Keratinocyte (primary cell): Measurements from ENCODE around the gene ZNF280C. TPM values are rescaled to one million over a fixed set of nuclear protein-coding genes. Genes with fewer than 3 reads are reported as not detected.
A peak's percentile ranks its signal among the peaks of the same experiment; 100 is the strongest.

Experiments
- DNase-seq: peaks from one replicate; pipeline ENCODE4 v3.0.0-alpha.2; 2011; ENCODE audit warnings: low read depth, missing footprints, low spot score
- FAIRE-seq: peaks from 2 replicates; lab custom pipeline; 2011; peaks lifted over from hg19 to GRCh38; lab: Jason Lieb, UNC
- H2AFZ ChIP-seq: 2 replicates; pipeline ENCODE4 v1.6.0; 2012; ENCODE audit warnings: low read length, control low read depth, inconsistent platforms; ENCODE audit not compliant: control insufficient read depth
- H3K27ac ChIP-seq: 2 replicates; pipeline ENCODE4 v1.5.1; 2011; ENCODE audit warnings: low read length; ENCODE audit not compliant: control insufficient read depth, insufficient read depth
- H3K27me3 ChIP-seq: 3 replicates; pipeline ENCODE4 v1.6.0; 2011; ENCODE audit warnings: low read length; ENCODE audit not compliant: control insufficient read depth, insufficient read depth; ENCODE audit errors: extremely low read depth
- H3K36me3 ChIP-seq, 2 experiments: 2 replicates in 1 of 2; 3 replicates in 1 of 2; pipeline ENCODE4 v1.5.1; 2011; ENCODE audit warnings: low read length in 2 of 2, mild to moderate bottlenecking in 1 of 2; ENCODE audit not compliant: control insufficient read depth in 2 of 2, insufficient read depth in 2 of 2; ENCODE audit errors: extremely low read depth in 1 of 2
- H3K4me1 ChIP-seq: 3 replicates; pipeline ENCODE4 v1.5.1; 2011; ENCODE audit warnings: low read length; ENCODE audit not compliant: control insufficient read depth, insufficient read depth; ENCODE audit errors: extremely low read depth
- H3K4me2 ChIP-seq: 3 replicates; pipeline ENCODE4 v1.6.0; 2011; ENCODE audit warnings: low read depth, low read length; ENCODE audit not compliant: control insufficient read depth, insufficient read depth; ENCODE audit errors: extremely low read depth
- H3K4me3 ChIP-seq, 3 experiments: fragments of 200-600 bp in 1 of 3; sonication (generic) in 1 of 3; 2 replicates in 2 of 3; 3 replicates in 1 of 3; pipeline ENCODE4 v1.5.1; 2011 to 2016; ENCODE audit warnings: low read length in 3 of 3, mild to moderate bottlenecking in 3 of 3, control low read depth in 2 of 3, inconsistent platforms in 1 of 3, low read depth in 1 of 3, mixed read lengths in 1 of 3, mixed run types in 1 of 3, moderate library complexity in 1 of 3; ENCODE audit not compliant: control insufficient read depth in 2 of 3, insufficient read depth in 2 of 3; ENCODE audit errors: extremely low read depth in 1 of 3
- H3K79me2 ChIP-seq: 2 replicates; pipeline ENCODE4 v1.6.0; 2012; ENCODE audit warnings: low read length; ENCODE audit not compliant: control insufficient read depth, insufficient read depth
- H3K9ac ChIP-seq: 3 replicates; pipeline ENCODE4 v1.6.0; 2011; ENCODE audit warnings: low read length; ENCODE audit not compliant: control insufficient read depth, insufficient read depth; ENCODE audit errors: extremely low read depth
- H3K9me1 ChIP-seq: 3 replicates; pipeline ENCODE4 v1.6.0; 2011; ENCODE audit warnings: low read length; ENCODE audit not compliant: control insufficient read depth, insufficient read depth; ENCODE audit errors: extremely low read depth
- H3K9me3 ChIP-seq: 2 replicates; pipeline ENCODE4 v1.5.1; 2012; ENCODE audit warnings: low read depth, low read length; ENCODE audit not compliant: control insufficient read depth
- H4K20me1 ChIP-seq: 3 replicates; pipeline ENCODE4 v1.6.0; 2011; ENCODE audit warnings: low read length; ENCODE audit not compliant: control insufficient read depth, insufficient read depth; ENCODE audit errors: extremely low read depth
- EZH2 ChIP-seq: IDR thresholded peaks from one replicate; pipeline ENCODE4 v1.6.1; 2012; ENCODE audit warnings: inconsistent platforms, mild to moderate bottlenecking, low read length, moderate library complexity
- dilution Hi-C: fragments of 300-500 bp; cut with MboI; formaldehyde crosslinking; loops from one replicate; pipeline ENCODE4 v1.7.0; 2020; ENCODE audit warnings: low sequenced_read_pairs; ENCODE audit not compliant: extremely low pct_ligation_motif_present
- polyA plus RNA-seq, 5 experiments: library from polyadenylated mRNA; depleted of rRNA in 3 of 5; stranded (reverse) in 3 of 5; stranded (forward) in 1 of 5; unstranded in 1 of 5; fragments of >200 nt; gene quantifications; 1 replicate in 1 of 5; 2 replicates in 3 of 5; 3 replicates in 1 of 5; pipeline versions ENCODE4 v1.2.1 to v1.2.3, GENCODE V29; 2011 to 2012; ENCODE audit warnings: missing spikeins in 2 of 5, low read depth in 1 of 5, low replicate concordance in 1 of 5
- TF ChIP-seq, protein P1 (sequence below), 3 experiments: IDR thresholded peaks in 1 of 3; conservative IDR thresholded peaks in 1 of 3; optimal IDR thresholded peaks in 1 of 3; 2 replicates in 2 of 3; 3 replicates in 1 of 3; pipeline versions ENCODE3 to v1.5.1; 2011; ENCODE audit warnings: low read length in 3 of 3, mild to moderate bottlenecking in 3 of 3, moderate library complexity in 2 of 3, control low read depth in 1 of 3, inconsistent platforms in 1 of 3; ENCODE audit not compliant: insufficient read depth in 2 of 3; ENCODE audit errors: extremely low read depth in 1 of 3

ZNF280C gene
- polyA plus RNA-seq, 1 donor (not counting 4 experiments of a cell fraction or from before 2014, with no cell fraction given): 4.7 TPM

DNA sequence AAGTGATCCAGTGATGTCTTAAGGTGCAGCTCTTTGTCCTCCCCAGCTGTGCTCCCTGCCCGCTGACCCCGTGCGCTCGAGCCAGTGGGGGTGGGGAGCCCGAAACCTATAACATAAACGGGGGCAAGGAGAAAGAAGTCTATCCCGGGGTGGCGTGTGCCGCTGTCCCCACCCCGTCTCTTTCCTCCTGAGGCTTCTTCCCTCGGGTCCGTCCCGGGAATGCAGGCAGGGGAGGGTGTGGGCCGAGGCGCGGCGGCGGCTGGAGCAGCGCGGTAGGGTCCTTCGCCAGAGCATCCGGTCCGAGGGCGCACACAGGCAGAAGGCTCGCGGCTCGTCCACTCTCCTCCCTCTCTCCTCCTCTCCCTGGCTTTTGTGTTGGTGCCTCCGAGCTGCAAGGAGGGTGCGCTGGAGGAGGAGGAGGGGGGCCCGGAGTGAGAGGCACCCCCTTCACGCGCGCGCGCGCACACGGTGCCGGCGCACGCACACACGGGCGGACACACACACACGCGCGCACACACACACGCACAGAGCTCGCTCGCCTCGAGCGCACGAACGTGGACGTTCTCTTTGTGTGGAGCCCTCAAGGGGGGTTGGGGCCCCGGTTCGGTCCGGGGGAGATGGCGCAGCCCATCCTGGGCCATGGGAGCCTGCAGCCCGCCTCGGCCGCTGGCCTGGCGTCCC lies 97.1 kb downstream of the ZNF280C start, which contains the start of gene RAB33A:
Gene RAB33A (plus strand): TSS at position 517 of the 681 bp plus-strand sequence. CDS start 101 bp downstream, at position 618.
- Histone ChIP-seq H3K4me2 (peak within 1 kb of the TSS; percentile 60), H3K27ac (no peak within 1 kb of the TSS), H3K9me3 (no peaks in the 10 kb centered on the region), H3K9me1 (no peaks in the 10 kb centered on the region), H3K4me3 (peak within 1 kb of the TSS; percentile 25 to 49 (median 29)), H2AFZ (peak within 1 kb of the TSS; percentile 39), H3K9ac (peak within 1 kb of the TSS; percentile 33), H4K20me1 (no peaks in the 10 kb centered on the region), H3K4me1 (peaks cover 11% of the 10 kb centered on the region), H3K27me3 (peaks cover 3% of the 10 kb centered on the region), H3K79me2 (no peaks in the 10 kb centered on the region), H3K36me3 (no peaks in the 10 kb centered on the region)
- no peak for DNase-seq
- TF ChIP-seq, protein P1, sequence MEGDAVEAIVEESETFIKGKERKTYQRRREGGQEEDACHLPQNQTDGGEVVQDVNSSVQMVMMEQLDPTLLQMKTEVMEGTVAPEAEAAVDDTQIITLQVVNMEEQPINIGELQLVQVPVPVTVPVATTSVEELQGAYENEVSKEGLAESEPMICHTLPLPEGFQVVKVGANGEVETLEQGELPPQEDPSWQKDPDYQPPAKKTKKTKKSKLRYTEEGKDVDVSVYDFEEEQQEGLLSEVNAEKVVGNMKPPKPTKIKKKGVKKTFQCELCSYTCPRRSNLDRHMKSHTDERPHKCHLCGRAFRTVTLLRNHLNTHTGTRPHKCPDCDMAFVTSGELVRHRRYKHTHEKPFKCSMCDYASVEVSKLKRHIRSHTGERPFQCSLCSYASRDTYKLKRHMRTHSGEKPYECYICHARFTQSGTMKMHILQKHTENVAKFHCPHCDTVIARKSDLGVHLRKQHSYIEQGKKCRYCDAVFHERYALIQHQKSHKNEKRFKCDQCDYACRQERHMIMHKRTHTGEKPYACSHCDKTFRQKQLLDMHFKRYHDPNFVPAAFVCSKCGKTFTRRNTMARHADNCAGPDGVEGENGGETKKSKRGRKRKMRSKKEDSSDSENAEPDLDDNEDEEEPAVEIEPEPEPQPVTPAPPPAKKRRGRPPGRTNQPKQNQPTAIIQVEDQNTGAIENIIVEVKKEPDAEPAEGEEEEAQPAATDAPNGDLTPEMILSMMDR (optimal IDR thresholded peaks at IDR 0.05 in 1 of 3, IDR thresholded peaks at IDR 0.05 in 1 of 3, conservative IDR thresholded peaks at IDR 0.05 in 1 of 3; ENCODE audit: extremely low read depth in 1 of 3, insufficient read depth in 2 of 3, low read length in 3 of 3): no peak
- no peak for TF ChIP-seq EZH2
- dilution Hi-C loops: no loop called here
- FAIRE-seq: no peak

- FAIRE-seq (no peak), DNase-seq (no peak)
- Histone ChIP-seq H3K36me3 (no peaks in the 10 kb centered on the region), H4K20me1 (no peaks in the 10 kb centered on the region), H3K4me1 (peaks cover 11% of the 10 kb centered on the region), H3K79me2 (no peaks in the 10 kb centered on the region), H3K27me3 (peaks cover 3% of the 10 kb centered on the region), H3K4me3 (peak overlapping the region; percentile 25 to 49 (median 29)), H2AFZ (peak overlapping the region; percentile 39), H3K9me1 (no peaks in the 10 kb centered on the region), H3K9ac (peak overlapping the region; percentile 33), H3K27ac (no peak overlapping the region), H3K4me2 (peak overlapping the region; percentile 60), H3K9me3 (no peaks in the 10 kb centered on the region)
- TF ChIP-seq, protein P1 (optimal IDR thresholded peaks at IDR 0.05 in 1 of 3, IDR thresholded peaks at IDR 0.05 in 1 of 3, conservative IDR thresholded peaks at IDR 0.05 in 1 of 3; ENCODE audit: extremely low read depth in 1 of 3, insufficient read depth in 2 of 3, low read length in 3 of 3): no peak
- TF ChIP-seq EZH2: no peak
- dilution Hi-C loops: no loop called here
Measured at GRCh38 chrX:130170752-130171445, 97.8 kb downstream of the ZNF280C start.
